ENCODE data around the gene PECR. TPM values are rescaled to one million over a fixed set of nuclear protein-coding genes. Genes with fewer than 3 reads are reported as not detected.
A peak's percentile ranks its signal among the peaks of the same experiment; 100 is the strongest.

PECR gene
- total and polyA plus RNA-seq, 2 of the 13 experiments (the other 11 are each of a cell fraction or from before 2014, with no cell fraction given): 151 to 153 TPM

DNA sequence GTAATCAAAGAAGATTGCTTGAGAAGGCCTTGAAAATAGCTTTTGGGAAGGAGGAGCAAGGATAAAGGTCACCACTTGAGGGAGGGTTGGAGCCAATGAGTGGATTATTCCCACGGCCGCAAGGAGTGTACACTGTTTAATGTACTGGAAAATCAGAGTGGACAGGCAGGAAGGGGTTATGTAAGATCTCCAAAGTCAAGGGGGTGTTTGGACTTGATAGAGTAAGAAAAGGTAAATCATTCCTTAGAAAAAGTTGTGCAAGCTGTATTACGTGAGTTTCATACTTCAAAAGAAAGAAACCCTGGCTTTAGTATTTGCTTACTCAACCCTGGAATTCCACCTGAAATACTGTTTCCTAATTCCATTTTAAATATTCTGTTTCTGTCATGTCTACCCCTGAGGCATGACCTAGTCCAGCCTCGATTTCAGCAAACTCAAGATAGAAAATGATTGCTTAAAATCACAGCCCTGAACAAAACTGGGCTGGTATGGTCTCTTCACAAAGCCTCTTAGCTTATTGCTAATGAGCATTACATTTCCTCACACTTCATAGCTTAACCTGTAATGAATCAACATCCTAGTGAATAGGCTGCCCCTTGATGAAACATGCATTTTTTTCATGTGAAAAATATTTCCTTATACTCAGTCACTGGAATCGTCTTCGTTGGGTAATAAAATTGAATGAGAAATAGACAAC is 69.3 kb downstream of the PECR start (continued):
- TF ChIP-seq ZBTB14 (CRISPR knock-in tag; IDR thresholded peaks at IDR 0.05): no peak
- no peak for TF ChIP-seq SMAD3 (CRISPR knock-in tag; IDR thresholded peaks at IDR 0.05)
- peak; percentile 86 for TF ChIP-seq CEBPB (IDR thresholded peaks at IDR 0.05; ENCODE audit: borderline replicate concordance, low read depth, low read length)
- peak; percentile 76; the same call in 1 of the 2 replicates for TF ChIP-seq NCOA2 (CRISPR knock-in tag; IDR thresholded peaks at IDR 0.05)
- no peak for TF ChIP-seq ZNF121 (CRISPR knock-in tag; IDR thresholded peaks at IDR 0.05)
- TF ChIP-seq CREM (IDR thresholded peaks at IDR 0.05): peak; percentile 45; the same call in 1 of the 2 replicates
- no peak for TF ChIP-seq CREM (CRISPR knock-in tag; IDR thresholded peaks at IDR 0.05)
- no peak for TF ChIP-seq ZNF891 (CRISPR knock-in tag; IDR thresholded peaks at IDR 0.05)
- TF ChIP-seq ELF4 (CRISPR knock-in tag; IDR thresholded peaks at IDR 0.05; ENCODE audit: borderline replicate concordance): no peak; the same call in 1 of the 2 replicates
- no peak for TF ChIP-seq ZFP36L2 (CRISPR knock-in tag; IDR thresholded peaks at IDR 0.05)
- peak; percentile 54; the same call in 1 of the 2 replicates for TF ChIP-seq HDAC2 (CRISPR knock-in tag; IDR thresholded peaks at IDR 0.05)
- no peak for TF ChIP-seq MLLT10 (CRISPR knock-in tag; IDR thresholded peaks at IDR 0.05)
- TF ChIP-seq ATF3 (CRISPR knock-in tag; IDR thresholded peaks at IDR 0.05): no peak
- TF ChIP-seq CBX5 (CRISPR knock-in tag; IDR thresholded peaks at IDR 0.05; ENCODE audit: borderline replicate concordance): no peak
- TF ChIP-seq ZNF883 (CRISPR knock-in tag; IDR thresholded peaks at IDR 0.05; ENCODE audit: not compliant biosample characterization): no peak
- TF ChIP-seq GFI1 (CRISPR knock-in tag; IDR thresholded peaks at IDR 0.05; ENCODE audit: borderline replicate concordance): peak; percentile 66; the same call in 1 of the 2 replicates
- no peak for TF ChIP-seq CENPT (CRISPR knock-in tag; IDR thresholded peaks at IDR 0.05; ENCODE audit: low read depth)
- TF ChIP-seq RCOR2 (CRISPR knock-in tag; IDR thresholded peaks at IDR 0.05): 0 out of 2 replicates have a peak, but pooled peaks have one; percentile 44
- TF ChIP-seq ZXDC (CRISPR knock-in tag; IDR thresholded peaks at IDR 0.05): no peak
- no peak for TF ChIP-seq MAFG (CRISPR knock-in tag; IDR thresholded peaks at IDR 0.05)
- no peak for TF ChIP-seq EZH2 (conservative IDR thresholded peaks at IDR 0.05; ENCODE audit: low read depth, low read length)
- 0 out of 2 replicates have a peak, but pooled peaks have one; percentile 39 for TF ChIP-seq LCORL (IDR thresholded peaks at IDR 0.05)
- no peak; the same call in 1 of the 2 replicates for TF ChIP-seq LCORL (CRISPR knock-in tag; IDR thresholded peaks at IDR 0.05)
- no peak for TF ChIP-seq HIVEP1 (CRISPR knock-in tag; IDR thresholded peaks at IDR 0.05)
- no peak for TF ChIP-seq MAZ (IDR thresholded peaks at IDR 0.05; ENCODE audit: borderline replicate concordance, low read depth, low read length)
- no peak for TF ChIP-seq MAZ (CRISPR knock-in tag; IDR thresholded peaks at IDR 0.05; ENCODE audit: low read depth)
- no peak for TF ChIP-seq ZSCAN29 (CRISPR knock-in tag; conservative IDR thresholded peaks at IDR 0.05)
- TF ChIP-seq FOXO1 (CRISPR knock-in tag; IDR thresholded peaks at IDR 0.05): no peak
